Eye (tissue), 1 donor: Measurements from ENCODE around the gene HSF5.
A peak's percentile ranks its signal among the peaks of the same experiment; 100 is the strongest.

ENCODE experiments used
- DNase-seq: peaks from one replicate; pipeline ENCODE4 v3.0.0-alpha.2; 2015

The HSF5 gene, protein sequence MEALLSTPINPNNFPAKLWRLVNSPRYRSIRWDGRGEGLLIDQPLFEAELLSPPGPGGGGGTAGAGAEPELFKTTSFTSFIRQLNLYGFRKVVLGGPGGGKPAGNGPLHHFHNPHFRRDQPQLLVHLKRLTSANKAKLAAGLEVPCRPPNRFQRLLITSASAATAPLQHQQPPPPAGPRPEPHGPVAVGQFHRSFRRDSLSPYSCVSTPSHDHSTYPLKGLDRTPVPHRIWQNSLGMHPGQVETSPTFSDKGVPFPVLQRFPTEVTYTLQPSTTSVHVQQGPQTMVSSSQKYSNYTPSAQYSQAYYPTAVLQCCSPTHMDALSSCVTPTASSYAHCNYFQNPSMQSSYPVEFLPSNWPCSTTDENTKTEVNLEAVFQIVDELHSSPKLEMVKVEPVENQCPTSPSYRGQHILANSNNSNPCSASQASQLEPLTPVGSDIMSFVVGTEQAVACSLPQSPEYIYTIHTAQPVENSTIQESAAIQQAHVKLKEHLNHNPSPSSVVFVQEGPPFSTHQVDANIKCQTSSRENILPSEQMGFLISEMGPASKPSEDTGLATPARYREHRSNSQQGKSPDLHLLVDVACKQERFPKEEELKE

DNA sequence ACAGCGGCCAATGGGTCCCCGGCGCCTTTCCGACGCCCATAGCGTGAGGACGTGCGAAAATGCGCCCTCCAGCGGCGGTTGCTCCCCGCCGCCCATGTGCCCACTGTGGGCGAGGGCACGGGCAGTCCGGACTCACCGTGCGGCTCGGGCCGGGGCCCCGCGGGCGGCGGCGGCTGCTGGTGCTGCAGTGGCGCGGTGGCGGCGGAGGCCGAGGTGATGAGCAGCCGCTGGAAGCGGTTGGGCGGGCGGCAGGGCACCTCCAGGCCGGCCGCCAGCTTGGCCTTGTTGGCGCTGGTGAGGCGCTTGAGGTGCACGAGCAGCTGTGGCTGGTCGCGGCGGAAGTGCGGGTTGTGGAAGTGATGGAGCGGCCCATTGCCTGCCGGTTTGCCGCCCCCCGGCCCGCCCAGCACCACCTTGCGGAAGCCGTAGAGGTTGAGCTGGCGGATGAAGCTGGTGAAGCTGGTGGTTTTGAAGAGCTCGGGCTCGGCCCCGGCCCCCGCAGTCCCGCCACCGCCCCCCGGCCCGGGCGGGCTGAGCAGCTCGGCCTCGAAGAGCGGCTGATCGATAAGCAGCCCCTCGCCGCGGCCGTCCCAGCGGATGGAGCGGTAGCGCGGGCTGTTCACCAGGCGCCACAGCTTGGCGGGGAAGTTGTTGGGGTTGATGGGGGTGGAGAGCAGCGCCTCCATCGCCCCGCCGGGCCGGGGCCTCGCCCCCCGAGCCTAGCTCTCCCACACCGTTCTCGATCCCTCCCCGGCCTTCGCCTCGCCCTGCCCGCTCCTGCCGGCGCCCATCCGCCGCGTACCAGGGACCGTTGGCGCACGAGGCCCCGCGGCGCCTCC is at the start of gene HSF5:
Gene HSF5 (minus strand): TSS at position 820 of the 839 bp plus-strand sequence. CDS start 134 bp downstream, at position 686.
- DNase-seq: peak; percentile 50

DNA sequence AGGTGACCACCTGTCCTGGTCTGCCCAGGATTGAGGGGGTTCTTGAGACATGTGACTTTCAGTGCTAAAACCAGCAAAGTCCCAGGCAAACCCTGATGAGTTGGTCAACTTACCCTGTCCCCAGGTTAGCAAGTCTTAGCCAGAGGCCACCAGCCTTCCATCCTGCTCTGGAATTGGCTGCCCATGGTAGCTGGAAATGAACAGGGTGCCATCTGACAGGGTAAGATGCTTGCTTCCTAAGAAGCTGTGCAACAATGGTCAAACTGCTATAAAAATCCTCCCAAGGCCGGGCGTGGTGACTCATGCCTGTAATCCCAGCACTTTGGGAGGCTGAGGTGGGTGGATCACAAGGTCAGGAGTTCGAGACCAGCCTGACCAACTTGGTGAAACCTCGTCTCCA is 49.1 kb upstream of the HSF5 start:
- no peak for DNase-seq

DNA sequence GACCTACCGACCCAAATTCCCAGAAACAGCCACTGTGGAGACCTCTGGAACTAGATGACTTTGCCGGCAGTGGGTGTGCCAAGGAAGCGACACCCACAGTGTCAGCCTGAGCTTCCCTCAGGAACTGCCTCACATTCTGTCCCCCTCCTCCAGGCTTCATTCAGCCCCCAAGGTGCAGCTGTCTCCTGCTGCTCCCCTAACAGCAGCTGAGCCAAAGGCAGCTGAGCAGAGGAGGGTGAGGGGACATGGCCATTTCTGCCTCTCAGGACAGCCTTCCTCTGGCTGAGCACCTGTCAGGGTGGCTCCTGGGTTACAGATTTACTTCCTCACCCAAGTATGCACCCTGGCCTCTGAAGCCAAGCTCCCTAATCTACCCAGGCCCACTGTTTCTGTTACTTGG is 48.3 kb upstream of the HSF5 start:
- no peak for DNase-seq

DNA sequence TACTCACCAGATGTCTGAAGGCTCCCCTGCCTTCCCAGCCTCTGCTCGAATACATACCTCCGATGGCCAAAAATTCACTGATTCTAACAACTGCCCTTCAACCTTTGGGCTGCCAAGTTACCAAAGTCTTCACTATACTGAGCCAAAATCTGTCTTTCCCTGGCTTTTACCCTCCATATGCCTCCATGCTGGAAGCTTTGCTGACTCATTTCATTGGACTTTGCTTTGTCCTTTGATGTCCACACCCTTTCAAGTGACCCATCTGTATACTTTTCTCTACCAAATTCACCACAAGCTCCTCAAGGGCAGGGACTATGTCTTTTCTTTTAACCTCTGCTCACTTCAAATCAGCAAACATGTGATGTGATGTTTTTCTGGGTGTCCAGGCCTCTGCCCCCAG is 47.2 kb upstream of the HSF5 start:
- DNase-seq: no peak

DNA sequence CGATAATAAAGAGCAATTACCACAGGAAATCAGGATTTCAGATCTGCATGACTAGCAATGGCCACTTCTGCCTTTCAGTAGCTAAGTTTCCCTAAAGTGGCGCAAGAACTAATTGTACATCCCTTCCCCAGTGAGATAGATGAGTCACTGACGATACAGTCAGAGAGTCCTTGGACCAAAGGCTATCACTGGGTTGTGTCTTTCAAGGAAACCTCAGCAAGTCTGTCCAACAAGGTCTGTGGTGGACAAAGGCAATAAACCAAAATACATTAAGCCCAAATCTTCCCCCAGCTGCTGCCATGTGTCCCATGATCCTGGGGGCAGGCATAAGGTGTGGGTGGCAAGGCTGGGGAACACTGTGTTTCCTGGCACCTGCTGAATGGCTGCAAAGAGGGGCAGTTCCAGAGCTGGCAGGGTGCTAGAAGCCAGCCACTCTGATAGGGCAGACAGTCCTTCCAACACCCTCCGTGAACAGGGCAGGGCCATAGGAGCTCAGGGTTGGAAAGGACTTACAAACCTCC is 46.8 kb upstream of the HSF5 start:
- DNase-seq: no peak

DNA sequence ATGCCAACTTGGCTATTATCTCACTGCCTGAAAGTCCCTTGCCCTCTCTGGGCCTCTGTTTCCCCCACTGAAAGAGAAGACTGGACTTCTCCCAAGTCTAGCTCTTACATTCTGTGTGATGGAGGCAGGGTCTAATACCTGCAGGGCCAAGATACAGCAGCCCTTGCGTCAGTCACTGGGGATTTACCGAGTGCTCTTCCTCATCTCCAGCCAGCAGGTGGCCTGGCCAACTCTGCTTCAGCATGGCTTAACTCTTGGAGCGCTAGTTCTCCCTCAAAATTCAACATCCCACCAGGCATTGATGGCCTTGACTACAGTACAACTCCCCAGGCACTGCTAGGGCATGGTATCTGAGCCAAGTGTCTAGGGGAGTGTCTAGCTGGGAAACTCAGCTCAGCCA is 46.1 kb upstream of the HSF5 start:
- DNase-seq: no peak

DNA sequence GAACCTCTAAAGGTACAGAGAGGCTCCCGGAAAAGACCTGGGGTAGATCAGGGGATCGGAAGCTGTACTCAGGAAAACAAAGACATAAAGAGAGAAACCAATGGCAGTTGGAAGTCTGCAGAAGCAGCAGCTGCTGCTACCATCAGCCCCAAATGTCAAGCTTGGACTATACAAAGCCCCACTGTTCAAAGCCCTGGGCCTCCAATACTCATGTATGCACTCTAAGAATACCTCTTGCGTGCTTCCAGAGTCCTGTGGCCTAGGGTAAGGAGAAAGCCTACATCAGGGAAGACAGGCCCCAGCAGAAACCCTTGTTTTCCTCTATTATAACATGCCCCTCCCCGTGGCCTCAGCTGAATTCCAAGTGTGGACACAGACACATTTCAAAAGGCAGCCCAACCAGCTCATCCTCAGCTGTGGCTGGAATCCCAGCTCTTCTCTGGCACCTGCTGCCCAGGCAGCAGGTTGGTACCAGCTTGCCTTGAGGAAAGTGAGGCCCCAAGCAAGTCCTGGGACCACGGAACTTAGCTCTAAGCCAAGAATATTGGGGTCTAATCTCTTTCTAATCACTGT is 45.5 kb upstream of the HSF5 start:
- no peak for DNase-seq

DNA sequence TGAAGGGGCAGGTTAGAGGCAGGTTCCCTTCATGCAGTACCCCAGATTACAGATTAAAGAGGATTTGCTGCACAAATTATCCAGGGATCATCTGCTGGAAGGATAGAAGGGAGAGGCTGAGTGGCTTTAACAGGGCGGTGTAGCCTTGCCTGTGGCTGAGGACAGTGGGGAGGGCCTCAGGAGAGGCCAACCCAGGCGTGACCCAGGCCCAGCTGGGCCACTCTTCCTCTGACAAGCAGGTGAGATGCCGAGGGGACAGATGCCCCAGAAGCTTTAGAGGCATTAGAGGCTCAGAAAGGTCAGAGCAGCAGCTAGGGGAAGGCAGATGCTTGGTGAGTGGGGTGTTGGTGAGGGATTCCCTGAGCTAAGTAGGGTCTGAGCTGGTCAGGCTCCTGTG is 44.3 kb upstream of the HSF5 start:
- no peak for DNase-seq

DNA sequence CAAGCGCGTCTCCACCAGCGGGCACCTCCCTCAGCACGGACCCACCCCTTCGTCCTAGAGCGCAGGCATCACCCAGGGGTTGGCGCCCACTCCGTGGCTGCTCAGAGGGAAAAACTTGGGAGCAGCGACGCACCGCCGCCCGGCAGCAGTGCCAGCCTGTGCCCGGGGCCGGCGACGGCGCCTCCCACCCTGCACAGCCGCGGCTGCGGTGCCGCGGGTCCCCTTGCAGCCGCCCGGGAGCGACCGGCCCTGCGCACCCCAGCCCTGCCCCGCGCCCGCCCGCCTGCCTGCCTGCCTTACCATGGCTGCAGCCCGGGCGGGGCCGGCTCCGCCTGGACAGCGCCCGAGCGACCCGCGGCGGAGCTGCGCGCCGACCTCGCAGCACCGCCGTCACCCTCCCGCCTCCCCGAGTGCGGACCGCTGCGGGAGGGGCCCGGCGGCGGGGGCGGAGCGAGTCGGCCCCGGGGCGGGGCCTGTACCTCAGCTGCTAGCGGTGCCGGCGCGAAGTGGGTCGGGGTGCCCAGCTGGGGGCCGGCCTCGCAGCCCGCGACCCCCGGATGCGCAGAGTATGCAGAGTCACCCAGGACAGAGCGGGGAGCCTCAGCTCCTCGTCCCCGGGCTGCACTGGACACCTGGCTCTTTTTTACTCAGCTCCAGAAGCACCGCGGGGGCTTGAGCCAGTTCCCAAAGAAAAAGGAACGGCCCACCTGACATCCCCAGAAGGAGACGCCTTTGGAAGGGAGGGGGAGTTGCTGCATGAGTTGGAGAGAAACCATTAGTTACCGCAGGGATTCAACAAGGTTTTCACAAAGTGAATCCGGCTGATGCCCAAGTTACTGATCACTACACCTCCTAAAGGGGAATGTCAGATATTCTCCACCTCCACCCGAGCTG is 43.7 kb upstream of the HSF5 start:
- peak; percentile 70 for DNase-seq

DNA sequence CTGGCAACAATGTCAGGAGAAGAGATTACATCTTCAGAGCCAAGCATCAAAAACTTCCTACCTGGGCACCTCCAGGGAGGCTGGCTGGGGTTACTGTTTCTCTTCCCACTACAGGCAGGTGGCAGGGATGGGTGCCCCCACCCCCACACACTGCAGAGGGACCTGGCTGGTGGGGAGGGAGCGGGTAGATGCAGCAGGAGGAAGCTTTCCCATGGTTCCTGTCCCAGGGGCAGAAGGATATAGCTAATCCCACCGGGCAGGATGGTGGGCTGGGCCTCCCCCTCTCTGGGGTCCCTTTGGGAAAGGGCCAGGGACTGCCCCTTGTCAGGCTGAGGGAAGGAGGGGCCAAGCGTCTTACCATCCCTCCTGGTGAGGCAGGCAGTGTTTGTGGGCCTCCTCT is 42.9 kb upstream of the HSF5 start:
- DNase-seq: peak; percentile 34

DNA sequence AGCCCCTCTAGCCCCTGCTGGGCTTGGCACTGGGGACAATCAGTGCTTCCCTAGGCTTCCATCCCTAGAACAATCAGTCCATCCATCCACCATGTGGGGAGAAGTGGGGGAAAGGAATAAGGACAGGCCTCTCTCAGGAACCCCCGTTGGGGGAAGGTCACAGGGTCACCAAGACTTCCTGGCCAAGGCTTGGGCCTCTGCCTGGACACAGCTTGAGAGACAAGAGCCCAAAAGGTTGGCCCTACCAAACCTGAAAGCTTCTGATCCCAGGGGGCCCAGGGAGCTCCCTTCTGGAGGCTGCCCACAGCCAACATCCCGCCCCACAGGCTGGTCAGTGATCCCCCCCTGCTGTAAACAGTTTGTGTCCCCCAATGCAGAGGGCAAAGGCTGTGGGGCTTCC is 42.4 kb upstream of the HSF5 start:
- no peak for DNase-seq

DNA sequence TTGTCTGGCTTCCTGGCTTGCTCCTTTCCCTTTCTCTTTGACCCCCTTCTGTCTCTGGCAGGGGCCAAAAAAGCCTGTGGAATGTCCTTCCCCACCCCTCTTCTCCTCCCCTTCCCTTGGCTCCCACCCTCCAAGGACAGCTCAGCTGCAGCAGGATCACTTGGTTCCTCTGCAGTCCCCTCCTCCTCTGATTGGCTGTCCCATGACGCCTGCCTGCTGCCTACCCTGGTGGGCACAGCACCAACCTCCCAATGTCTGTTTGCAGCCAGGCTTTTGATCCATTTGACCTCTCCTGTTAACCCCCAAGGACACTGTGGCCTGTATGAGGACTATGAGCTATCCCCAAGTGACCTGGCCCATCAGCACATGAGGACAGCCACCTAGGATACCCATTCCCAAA is 41.1 kb upstream of the HSF5 start:
- no peak for DNase-seq

DNA sequence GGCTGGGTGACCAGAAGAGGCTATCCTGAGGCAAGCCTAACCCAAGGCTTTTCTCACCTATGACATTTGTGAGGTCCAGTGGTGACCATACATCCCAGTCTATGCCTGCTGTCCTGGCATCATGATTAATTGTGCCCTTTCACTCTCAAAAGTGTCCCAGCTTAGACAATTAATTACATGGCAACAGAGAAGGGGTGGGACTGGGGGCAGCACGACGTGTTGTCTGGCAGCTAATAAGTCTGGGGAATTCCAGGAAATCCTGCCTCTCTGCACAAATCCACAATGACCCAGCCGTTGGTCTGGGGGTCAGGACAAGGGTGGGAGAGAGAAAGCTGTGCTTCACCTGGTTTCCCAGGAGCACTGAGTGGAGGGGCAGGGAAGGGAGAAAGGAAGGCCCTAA is 40.2 kb upstream of the HSF5 start:
- no peak for DNase-seq

DNA sequence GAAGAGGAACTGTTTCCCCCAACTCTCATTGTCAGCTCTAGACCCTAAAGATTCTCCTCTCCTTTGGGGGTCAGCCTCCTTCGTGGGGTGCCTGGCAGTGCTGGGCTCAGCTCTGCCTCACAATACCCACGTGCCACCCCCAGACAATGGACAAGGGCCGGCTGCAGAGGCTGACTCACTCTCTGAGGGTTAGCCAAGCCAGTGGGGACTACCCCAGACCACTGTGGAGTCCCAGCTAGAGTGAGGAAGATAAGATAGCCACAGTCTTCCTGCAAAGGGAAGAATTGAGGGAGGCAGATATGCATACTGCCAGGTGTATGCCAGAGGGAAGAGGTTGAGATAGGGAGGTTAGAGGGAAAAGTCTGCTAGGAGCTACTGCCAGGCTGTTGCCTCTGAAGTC is 39.7 kb upstream of the HSF5 start:
- no peak for DNase-seq

DNA sequence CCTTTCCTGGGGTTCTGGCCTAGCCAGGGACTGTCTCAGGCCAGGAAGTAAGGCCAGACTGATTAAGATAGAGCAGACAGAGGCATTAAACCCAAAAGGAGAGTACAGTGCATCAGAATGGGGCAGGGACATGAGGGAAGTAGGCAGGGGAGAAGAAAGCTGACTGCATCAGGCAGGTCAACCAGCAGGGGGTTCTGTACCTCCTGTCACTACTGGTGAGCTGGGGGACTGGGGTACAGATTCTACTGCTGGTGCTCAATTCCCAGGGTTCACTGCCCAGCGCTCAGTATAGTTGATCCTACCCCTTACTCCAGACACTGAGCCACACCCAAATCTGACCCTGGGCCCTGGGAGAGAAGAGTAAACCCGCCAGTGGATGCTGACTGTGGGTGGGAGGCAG is 39.1 kb upstream of the HSF5 start:
- DNase-seq: no peak

DNA sequence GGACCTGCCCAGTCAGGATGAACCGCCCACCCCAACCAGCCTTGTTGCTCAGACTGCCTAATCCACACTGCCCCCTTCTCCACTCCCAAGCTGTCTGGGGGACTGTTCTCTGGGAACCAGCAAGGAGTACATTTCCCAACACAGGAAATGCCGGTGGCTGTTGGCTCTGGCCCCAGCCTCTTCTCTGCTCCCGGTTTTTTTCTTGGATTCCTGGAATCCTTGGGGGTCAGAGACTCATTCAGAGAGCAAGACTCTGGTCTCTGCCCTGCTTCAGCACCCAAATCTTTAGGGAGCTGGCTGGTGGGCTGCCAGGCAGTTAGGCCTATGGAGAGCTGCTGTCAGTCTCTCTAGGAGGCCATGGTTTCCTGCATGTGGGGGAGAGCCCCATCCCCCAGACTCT is 37.0 kb upstream of the HSF5 start:
- DNase-seq: peak; percentile 22

DNA sequence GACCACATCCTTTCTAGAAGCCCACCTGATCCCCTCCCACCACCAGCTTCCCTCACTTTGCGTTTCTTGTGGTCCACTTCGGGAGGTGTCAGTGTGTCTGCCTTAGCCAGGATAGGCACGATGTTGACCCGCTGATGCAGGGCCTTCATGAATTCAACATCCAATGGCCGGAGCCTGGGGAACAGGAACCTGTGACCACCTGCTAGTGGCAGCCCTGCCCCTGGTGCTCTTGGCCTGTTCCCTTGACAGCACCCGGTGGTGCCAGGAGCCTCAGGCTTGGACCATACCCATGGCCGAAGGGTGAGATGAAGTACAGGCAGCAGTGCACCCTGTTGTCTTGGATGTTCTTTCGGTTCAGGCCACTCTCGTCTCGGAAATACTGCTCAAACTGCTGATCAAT is 33.5 kb upstream of the HSF5 start:
- DNase-seq: no peak

DNA sequence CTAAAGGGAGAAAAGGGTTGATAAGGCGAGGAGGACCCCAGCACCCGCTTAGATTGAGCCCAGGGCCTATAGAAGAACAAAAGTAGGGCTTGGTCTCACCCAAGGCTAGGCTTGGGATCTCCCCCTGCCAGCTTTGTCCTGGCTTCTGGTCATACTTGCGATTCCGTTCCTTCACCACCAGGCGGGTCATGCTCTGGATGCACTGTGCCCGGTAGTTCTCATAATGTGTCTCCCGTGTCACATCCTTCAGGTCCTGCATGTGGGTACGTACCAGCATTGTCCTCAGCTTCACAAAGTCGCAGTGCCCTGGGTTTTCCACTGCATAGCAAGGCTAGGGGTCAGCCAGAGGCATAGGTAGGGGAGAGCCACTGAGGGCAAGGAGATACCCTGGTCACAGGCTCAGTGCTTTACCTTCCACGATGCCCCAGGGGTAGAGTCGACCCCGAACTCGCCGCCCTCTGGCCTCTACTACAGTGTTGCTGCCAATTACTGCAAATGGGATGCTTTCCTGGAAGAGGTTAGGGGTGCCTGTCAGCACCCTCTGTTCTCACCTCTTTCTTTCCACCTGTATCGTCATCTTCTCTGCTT is 32.7 kb upstream of the HSF5 start:
- peak; percentile 51 for DNase-seq

DNA sequence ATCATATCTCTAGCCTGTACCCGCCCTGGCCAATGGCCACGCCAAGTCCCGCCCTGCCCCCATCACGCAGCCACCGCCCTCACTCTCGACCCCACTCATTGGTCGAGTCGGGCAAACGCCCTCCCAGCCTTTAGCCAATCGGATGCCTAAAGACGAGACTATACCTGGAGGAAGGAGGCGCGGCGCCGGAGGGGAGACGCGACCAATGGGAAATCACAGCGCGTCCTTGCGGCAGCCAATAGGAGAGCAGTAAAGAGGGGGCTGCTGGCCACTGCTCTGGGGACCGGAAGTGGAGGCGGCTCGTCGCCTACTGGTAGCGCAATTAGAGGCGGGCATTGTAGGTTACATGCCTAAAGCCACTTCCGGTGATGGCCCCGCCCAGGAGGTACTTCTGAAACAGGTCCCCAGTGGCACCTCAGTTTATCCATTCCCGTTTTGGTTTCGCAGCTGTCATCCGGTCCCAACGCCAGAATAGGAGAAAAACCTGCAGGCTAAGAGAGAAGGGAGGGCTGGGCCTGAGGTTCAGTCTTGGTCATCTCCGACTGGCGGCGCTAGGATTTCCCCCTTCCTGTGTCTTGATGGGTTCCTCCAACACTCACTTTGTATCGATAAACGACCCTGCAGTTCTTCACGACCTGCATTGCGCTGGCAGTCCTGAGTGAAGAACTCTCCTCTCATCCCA is 29.9 kb upstream of the HSF5 start:
- DNase-seq: peak; percentile 100

DNA sequence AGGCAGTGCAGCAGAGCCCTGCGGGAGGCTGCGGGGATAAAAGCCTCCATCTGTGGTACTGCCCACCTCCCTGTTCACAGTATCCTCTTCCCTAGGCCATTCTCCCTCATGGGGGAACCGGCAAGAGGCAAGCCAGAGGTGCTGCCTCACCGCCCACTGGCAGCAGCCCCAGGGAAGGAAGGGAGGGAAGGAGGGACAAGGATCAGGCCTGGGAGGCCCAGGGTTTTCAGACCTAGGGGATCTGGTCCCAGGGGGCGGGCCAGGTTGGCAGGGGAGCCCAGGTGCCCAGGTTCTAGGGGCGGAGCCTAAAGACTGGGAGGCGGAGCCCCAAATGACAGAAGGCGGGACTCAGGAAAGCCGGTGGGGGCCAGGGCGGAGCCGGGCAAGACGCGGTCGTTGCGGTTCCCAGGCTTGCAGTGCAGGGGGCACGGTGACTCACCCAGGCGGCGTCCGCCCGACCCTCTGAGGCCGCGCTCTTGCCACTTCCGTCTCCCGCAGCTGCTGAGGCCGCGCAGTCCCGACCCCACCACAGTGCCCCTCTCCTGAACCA is 29.2 kb upstream of the HSF5 start:
- no peak for DNase-seq
